Epithelial cell of esophagus (primary cell): Measurements from ENCODE around the gene ARHGAP42.
"Not testable (repeated sequence)": the region's sequence is repeated elsewhere in the genome, so short reads cannot be mapped to it uniquely, and the experiment has no call there.

Experiments
- DNase-seq: peaks from one replicate; pipeline ENCODE4 v3.0.0; 2010; ENCODE audit warnings: low read depth
- H3K4me3 ChIP-seq: 2 replicates; pipeline ENCODE4 v1.5.1; 2011; ENCODE audit warnings: mild to moderate bottlenecking, low read length, control low read depth
- CTCF ChIP-seq: IDR thresholded peaks from 2 replicates; pipeline ENCODE4 v1.5.1; 2011; ENCODE audit warnings: low read depth, mild to moderate bottlenecking, low read length, control low read depth, inconsistent platforms; ENCODE audit not compliant: insufficient read depth; ENCODE audit errors: missing control alignments

The ARHGAP42 gene

GRCh38 chr11:100892886-100893285 lies 205.8 kb downstream of the ARHGAP42 start:
- no peak for TF ChIP-seq CTCF
- no peak for DNase-seq
- H3K4me3 ChIP-seq, result no peak overlapping the region

- no peak overlapping the region for H3K4me3 ChIP-seq
- DNase-seq, result peak; percentile 16
- TF ChIP-seq CTCF, result no peak
Observed at GRCh38 chr11:100895449-100895848, 208.4 kb downstream of the ARHGAP42 start.

- DNase-seq, H3K4me3 ChIP-seq: not testable (repeated sequence)
Observed at GRCh38 chr11:100895976-100896375, 208.9 kb downstream of the ARHGAP42 start.

GRCh38 chr11:100901471-100901870 lies 214.4 kb downstream of the ARHGAP42 start:
- not testable (repeated sequence) for H3K4me3 ChIP-seq, DNase-seq

GRCh38 chr11:100902454-100903141 lies 215.5 kb downstream of the ARHGAP42 start:
- no peak for DNase-seq
- H3K4me3 ChIP-seq, result no peak overlapping the region
- no peak for TF ChIP-seq CTCF

- H3K4me3 ChIP-seq, result no peak overlapping the region
- no peak for TF ChIP-seq CTCF
- no peak for DNase-seq
Observed at GRCh38 chr11:100903284-100903683, 216.2 kb downstream of the ARHGAP42 start.

GRCh38 chr11:100905684-100906083 lies 218.6 kb downstream of the ARHGAP42 start:
- TF ChIP-seq CTCF, result no peak
- H3K4me3 ChIP-seq, result no peak overlapping the region
- DNase-seq, result no peak

GRCh38 chr11:100908746-100909145 lies 221.7 kb downstream of the ARHGAP42 start:
- DNase-seq, result no peak
- TF ChIP-seq CTCF, result no peak
- H3K4me3 ChIP-seq, result no peak overlapping the region
